Measurements from ENCODE around the gene SHMT2. TPM values are rescaled to one million over a fixed set of nuclear protein-coding genes. Genes with fewer than 3 reads are reported as not detected.

The SHMT2 gene
- total RNA-seq, 5 donors from 2014 or later (not counting 1 experiment from before 2014, with no cell fraction given): 31.0 to 80.9 (median 55.6) TPM

DNA sequence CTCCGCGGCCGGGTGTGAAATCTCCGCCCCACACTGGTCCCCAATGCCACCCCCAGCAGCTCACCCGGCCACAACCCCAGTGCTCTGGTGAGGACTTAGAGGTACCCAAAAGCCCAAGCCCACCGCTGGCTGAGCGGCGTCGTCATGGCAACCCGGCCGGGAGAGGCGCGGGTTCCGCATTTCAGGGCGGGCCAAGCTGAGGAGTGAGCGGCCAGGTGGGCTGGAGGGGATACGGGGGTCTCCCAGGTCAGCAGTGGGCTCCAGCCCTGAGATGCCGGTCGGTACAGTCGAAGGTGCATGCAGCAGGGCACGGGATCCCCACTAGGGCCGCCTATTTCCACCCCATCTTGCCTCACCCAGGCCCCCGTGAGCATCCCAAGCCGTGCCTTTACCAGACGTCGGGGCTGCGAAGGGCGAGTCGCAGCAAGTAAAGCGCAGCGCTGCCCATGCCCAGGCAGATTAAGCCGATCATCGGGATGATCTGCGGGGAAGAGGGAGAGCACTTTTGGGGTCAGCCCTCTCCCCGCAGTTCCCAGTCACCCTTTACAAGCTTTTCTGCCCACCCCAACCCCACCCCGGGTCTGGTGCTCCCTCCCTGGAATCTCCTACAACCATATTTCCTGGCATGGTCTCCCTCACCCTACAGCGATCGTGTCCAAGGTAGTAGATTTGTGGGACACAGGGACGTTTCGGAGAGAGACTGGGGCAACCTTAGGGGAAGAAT is 6.9 kb downstream of the SHMT2 start:
- Mint-ChIP-seq H3K4me1 (peaks cover 45 to 72% (median 58%) of the 10 kb centered on the region in 3 donors), H3K27me3 (peaks cover 36 to 39% of the 10 kb centered on the region in 2 donors), H3K9me3 (no peaks in the 10 kb centered on the region), H3K36me3 (peaks cover 36% of the 10 kb centered on the region), H3K27ac (no peak overlapping the region), H3K4me3 (peak overlapping the region in 1 of 3 donors; percentile 95)
- ATAC-seq (replicated peaks in 1 of 4): no peak
- Histone ChIP-seq H3K27me3 (replicated peaks in 1 of 2; ENCODE audit: control insufficient read depth in 2 of 2, extremely low read depth in 1 of 2, insufficient read depth in 2 of 2, low read length in 1 of 2) (peaks cover 12 to 77% of the 10 kb centered on the region in 2 experiments), H3K9me3 (no peaks in the 10 kb centered on the region), H3K36me3 (ENCODE audit: control insufficient read depth in 2 of 2, extremely low read depth in 1 of 2, insufficient read depth in 1 of 2, low read length in 1 of 2) (peaks cover 17 to 31% of the 10 kb centered on the region in 2 donors), H3K27ac (ENCODE audit: low read length) (no peak overlapping the region), H3K4me1 (ENCODE audit: control insufficient read depth in 1 of 2, extremely low read depth in 1 of 2, insufficient read depth in 2 of 2, low read length in 2 of 2) (peaks cover 30 to 77% of the 10 kb centered on the region in 2 experiments), H3K4me3 (ENCODE audit: control insufficient read depth in 1 of 2, extremely low read depth in 1 of 2, low read length in 1 of 2) (no peak overlapping the region)
- ChIA-PET CTCF (interaction anchor here (1.9 to 3.3 kb wide), 4 partner anchors 7 to 22 kb away, joined by 6 to 39 read pairs (median 15); partner anchors contain the start of gene SHMT2 (in 1 of the 2)), POLR2A (no interaction called here)
- WGBS (ENCODE audit: insufficient coverage): 23% methylated on average over 15 of the region's 40 CpGs
- no peak for DNase-seq

DNA sequence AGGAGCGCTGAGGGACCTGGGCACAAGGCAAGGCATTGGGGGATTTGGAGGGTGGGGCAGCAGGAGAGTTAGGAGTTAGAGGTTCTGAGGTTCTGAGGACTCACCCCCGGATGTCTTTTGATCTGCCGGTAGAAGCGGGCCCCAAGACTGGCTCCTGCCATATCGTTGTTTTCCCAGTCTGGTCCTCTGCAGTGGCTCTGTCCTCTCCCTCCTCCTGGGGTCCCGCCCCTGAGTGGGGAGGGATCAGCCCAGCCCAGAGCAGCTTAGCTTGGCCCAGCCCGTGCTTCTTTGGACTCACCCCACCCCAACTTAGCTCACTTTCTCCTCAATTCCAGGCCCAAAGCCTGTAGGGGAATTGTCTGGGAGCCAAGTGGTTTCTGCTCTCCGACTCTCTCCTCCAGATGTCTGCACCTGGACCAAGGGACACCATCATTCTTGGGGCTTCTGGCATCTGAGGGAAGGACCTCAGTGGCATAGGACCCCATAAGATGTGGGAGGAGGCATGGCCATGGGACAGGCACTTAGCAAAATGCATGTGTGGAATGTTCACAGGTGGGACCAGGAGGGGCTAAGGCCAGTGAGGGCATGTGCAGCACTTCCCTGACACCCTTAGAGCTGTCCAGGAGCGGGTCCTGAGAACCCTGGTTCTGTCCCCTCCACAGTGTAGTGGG is 7.5 kb downstream of the SHMT2 start:
- Histone ChIP-seq H3K27me3 (replicated peaks in 1 of 2; ENCODE audit: control insufficient read depth in 2 of 2, extremely low read depth in 1 of 2, insufficient read depth in 2 of 2, low read length in 1 of 2) (peaks cover 12 to 83% of the 10 kb centered on the region in 2 experiments), H3K4me3 (ENCODE audit: control insufficient read depth in 1 of 2, extremely low read depth in 1 of 2, low read length in 1 of 2) (no peak overlapping the region), H3K36me3 (ENCODE audit: control insufficient read depth in 2 of 2, extremely low read depth in 1 of 2, insufficient read depth in 1 of 2, low read length in 1 of 2) (peaks cover 17 to 24% of the 10 kb centered on the region in 2 donors), H3K4me1 (ENCODE audit: control insufficient read depth in 1 of 2, extremely low read depth in 1 of 2, insufficient read depth in 2 of 2, low read length in 2 of 2) (peaks cover 34 to 80% of the 10 kb centered on the region in 2 experiments), H3K9me3 (no peaks in the 10 kb centered on the region), H3K27ac (ENCODE audit: low read length) (no peak overlapping the region)
- H3K4me3 Mint-ChIP-seq: peak overlapping the region in 2 of 3 donors; percentile 37 to 95
- H3K4me1 Mint-ChIP-seq: peaks cover 52 to 74% (median 65%) of the 10 kb centered on the region in 3 donors
- WGBS (ENCODE audit: insufficient coverage): 22% methylated on average over 4 of the region's 9 CpGs
- H3K27ac Mint-ChIP-seq: no peak overlapping the region
- POLR2A ChIA-PET: no interaction called here
- CTCF ChIA-PET: interaction anchor here (0.6 to 3.3 kb wide), 5 partner anchors 8 to 491 kb away, joined by 3 to 39 read pairs (median 9); partner anchors contain the start of gene SHMT2 (in 1 of the 2)
- H3K27me3 Mint-ChIP-seq: peaks cover 36 to 46% of the 10 kb centered on the region in 2 donors
- ATAC-seq (replicated peaks in 1 of 4): no peak
- H3K36me3 Mint-ChIP-seq: peaks cover 30% of the 10 kb centered on the region
- peak in 1 of 35 experiments; percentile 18 for DNase-seq
- no peaks in the 10 kb centered on the region for H3K9me3 Mint-ChIP-seq

DNA sequence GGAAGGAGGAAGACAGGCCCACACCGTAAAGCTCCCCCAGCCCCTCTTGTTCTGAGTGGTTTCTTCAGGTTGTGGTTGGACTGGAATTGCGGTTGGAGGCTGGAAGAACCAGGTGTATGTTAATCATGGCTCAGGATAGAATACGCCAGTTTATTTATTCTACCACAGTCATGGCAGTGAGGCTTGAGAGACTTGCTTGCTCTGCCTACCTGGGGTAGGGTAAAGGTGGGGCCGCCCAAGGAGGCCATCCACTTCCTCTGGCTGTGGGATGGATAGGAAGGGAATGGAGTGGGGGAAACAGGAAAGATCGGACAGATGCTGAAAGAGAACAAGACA is 8.1 kb downstream of the SHMT2 start:
- peak overlapping the region in 1 of 2 donors; percentile 73 for H3K4me3 ChIP-seq (ENCODE audit: control insufficient read depth in 1 of 2, extremely low read depth in 1 of 2, low read length in 1 of 2)
- no peak for ATAC-seq (replicated peaks in 1 of 4)
- H3K27me3 ChIP-seq (replicated peaks in 1 of 2; ENCODE audit: control insufficient read depth in 2 of 2, extremely low read depth in 1 of 2, insufficient read depth in 2 of 2, low read length in 1 of 2): peaks cover 12 to 83% of the 10 kb centered on the region in 2 experiments
- peaks cover 17 to 19% of the 10 kb centered on the region in 2 donors for H3K36me3 ChIP-seq (ENCODE audit: control insufficient read depth in 2 of 2, extremely low read depth in 1 of 2, insufficient read depth in 1 of 2, low read length in 1 of 2)
- Mint-ChIP-seq H3K36me3 (peaks cover 25% of the 10 kb centered on the region), H3K4me3 (peak overlapping the region; percentile 59 to 95 (median 74)), H3K9me3 (no peaks in the 10 kb centered on the region), H3K27me3 (peaks cover 36 to 51% of the 10 kb centered on the region in 2 donors), H3K27ac (peak overlapping the region in 1 of 2 donors; percentile 73), H3K4me1 (peaks cover 55 to 77% (median 71%) of the 10 kb centered on the region in 3 donors)
- no peak for DNase-seq
- no peak overlapping the region for H3K27ac ChIP-seq (ENCODE audit: low read length)
- H3K9me3 ChIP-seq: no peaks in the 10 kb centered on the region
- ChIA-PET CTCF (interaction anchor here (0.6 to 3.3 kb wide), 7 partner anchors 8 to 491 kb away, joined by 3 to 39 read pairs (median 7); partner anchors contain the start of gene SHMT2 (in 2 of the 2)), POLR2A (interaction anchor here in 1 of 2 donors (0.6 kb wide), 1 partner anchor 44 kb away, joined by 3 read pairs; no protein-coding TSS in a partner anchor)
- WGBS (ENCODE audit: insufficient coverage): 83% methylated on average over 1 of the region's 5 CpGs
- H3K4me1 ChIP-seq (ENCODE audit: control insufficient read depth in 1 of 2, extremely low read depth in 1 of 2, insufficient read depth in 2 of 2, low read length in 2 of 2): peaks cover 37 to 86% of the 10 kb centered on the region in 2 experiments

DNA sequence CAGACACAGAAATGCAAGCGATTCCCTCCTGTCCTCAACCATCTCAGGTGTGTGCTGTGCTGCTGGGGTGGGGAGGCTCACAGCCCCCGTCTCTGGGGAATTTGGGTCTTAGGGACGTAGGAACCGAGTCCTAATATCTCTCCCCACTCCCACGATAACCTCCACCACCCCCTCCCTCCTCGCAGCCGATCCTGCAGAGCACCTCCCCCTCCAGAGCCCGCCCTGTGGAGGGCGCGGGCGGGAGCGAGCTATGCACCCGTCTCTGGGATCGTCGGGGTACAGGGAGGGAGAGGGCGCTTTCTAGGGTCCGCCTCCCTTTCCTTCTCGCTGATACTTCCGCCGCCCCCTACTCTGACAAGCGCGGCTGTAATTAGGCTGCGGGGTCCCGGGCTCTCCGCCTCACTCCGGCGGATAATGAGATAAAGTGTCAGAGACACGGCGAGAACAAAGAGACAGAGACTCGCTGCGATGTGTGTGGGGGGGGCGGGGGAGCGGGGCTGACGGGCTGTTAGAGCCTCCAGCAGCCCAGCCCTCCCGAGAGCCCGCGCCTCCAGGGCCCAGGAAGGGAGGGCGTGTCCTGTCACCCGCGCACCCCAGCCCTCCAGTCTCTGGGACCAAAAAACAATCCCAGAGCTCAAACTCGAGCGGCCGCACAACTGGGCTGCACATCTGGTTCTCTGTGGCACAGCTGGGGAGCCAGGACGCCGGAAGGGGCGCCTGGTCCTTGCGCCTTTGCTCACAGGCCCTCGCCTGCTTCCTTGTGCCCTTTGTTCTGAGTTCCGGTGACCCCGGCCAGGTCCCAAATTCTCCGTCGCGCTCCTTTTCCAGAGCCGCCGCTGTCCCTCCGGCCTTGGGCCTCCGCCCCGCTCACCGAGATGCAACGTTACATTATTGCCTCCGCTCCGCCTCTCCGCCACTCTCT is 8.7 kb downstream of the SHMT2 start:
- peak overlapping the region in 1 of 2 donors; percentile 78 for H3K27ac Mint-ChIP-seq
- H3K27ac ChIP-seq (ENCODE audit: low read length): no peak overlapping the region
- peaks cover 11 to 13% of the 10 kb centered on the region in 2 donors for H3K36me3 ChIP-seq (ENCODE audit: control insufficient read depth in 2 of 2, extremely low read depth in 1 of 2, insufficient read depth in 1 of 2, low read length in 1 of 2)
- peak overlapping the region; percentile 73 to 78 for H3K4me3 ChIP-seq (ENCODE audit: control insufficient read depth in 1 of 2, extremely low read depth in 1 of 2, low read length in 1 of 2)
- peak overlapping the region; percentile 92 to 95 (median 92) for H3K4me3 Mint-ChIP-seq
- peaks cover 42 to 92% of the 10 kb centered on the region in 2 experiments for H3K4me1 ChIP-seq (ENCODE audit: control insufficient read depth in 1 of 2, extremely low read depth in 1 of 2, insufficient read depth in 2 of 2, low read length in 2 of 2)
- 7% methylated on average over 31 of the region's 63 CpGs for WGBS (ENCODE audit: insufficient coverage)
- ATAC-seq (replicated peaks in 1 of 4) (no peak), DNase-seq (peak in 4 of 35 experiments; percentile 29 to 51 (median 32))
- peaks cover 39 to 56% of the 10 kb centered on the region in 2 donors for H3K27me3 Mint-ChIP-seq
- ChIA-PET POLR2A (interaction anchor here in 1 of 2 donors (0.6 kb wide), 1 partner anchor 45 kb away, joined by 3 read pairs; no protein-coding TSS in a partner anchor), CTCF (interaction anchor here (0.6 to 8.2 kb wide), 11 partner anchors 8 to 176 kb away, joined by 3 to 66 read pairs (median 7); partner anchors contain the start of gene SHMT2 (in 2 of the 2))
- peaks cover 12 to 88% of the 10 kb centered on the region in 2 experiments for H3K27me3 ChIP-seq (replicated peaks in 1 of 2; ENCODE audit: control insufficient read depth in 2 of 2, extremely low read depth in 1 of 2, insufficient read depth in 2 of 2, low read length in 1 of 2)
- peaks cover 60 to 80% (median 77%) of the 10 kb centered on the region in 3 donors for H3K4me1 Mint-ChIP-seq
- H3K36me3 Mint-ChIP-seq: peaks cover 19% of the 10 kb centered on the region
- no peaks in the 10 kb centered on the region for H3K9me3 ChIP-seq
- H3K9me3 Mint-ChIP-seq: no peaks in the 10 kb centered on the region

DNA sequence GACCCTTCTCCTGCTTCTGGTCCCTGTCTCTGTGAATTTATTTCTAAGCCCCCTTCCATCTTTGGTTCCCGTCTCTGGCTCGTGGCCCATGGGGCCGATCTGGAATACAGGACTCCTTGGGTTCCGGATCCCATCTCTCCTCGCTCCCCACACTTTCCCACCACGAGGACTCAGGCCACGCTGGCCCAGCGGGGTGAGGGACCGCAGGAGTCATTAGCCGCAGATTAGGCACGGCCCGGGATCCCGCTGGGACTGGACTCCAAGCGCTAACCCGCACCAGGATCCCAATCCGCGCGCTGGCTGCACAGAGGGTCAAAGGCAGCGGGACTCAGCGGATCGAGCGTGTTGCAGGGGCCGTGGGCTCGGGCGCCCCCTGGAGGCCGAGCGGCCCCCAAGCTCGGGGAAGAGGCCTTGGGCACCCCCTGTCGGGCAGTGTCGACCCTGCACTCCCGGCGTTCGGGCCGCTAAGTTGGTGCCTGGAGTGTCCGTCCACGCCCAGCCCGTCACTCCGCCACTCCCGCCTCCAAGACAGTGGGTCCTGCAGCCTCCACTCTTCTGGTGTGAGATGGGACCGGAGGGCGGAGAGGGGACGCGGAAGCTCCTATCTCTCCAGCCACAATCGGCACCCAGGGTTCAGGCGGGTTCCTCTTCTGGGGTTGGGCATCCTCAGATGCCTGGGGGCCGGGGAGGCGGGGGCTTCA is 9.5 kb downstream of the SHMT2 start:
- H3K27me3 Mint-ChIP-seq: peaks cover 40 to 61% of the 10 kb centered on the region in 2 donors
- CTCF ChIA-PET: interaction anchor here (0.6 to 8.2 kb wide), 11 partner anchors 9 to 176 kb away, joined by 3 to 66 read pairs (median 5); partner anchors contain the start of genes SHMT2 (in 2 of the 2) and STAT6 (in 1 of the 2)
- H3K9me3 ChIP-seq: no peaks in the 10 kb centered on the region
- H3K27me3 ChIP-seq (replicated peaks in 1 of 2; ENCODE audit: control insufficient read depth in 2 of 2, extremely low read depth in 1 of 2, insufficient read depth in 2 of 2, low read length in 1 of 2): peaks cover 12 to 93% of the 10 kb centered on the region in 2 experiments
- peak; percentile 58 to 75 (median 60) for ATAC-seq (replicated peaks in 1 of 4)
- WGBS (ENCODE audit: insufficient coverage): 3% methylated on average over 37 of the region's 47 CpGs
- H3K4me3 Mint-ChIP-seq: peak overlapping the region; percentile 92 to 95 (median 92)
- H3K36me3 Mint-ChIP-seq: peaks cover 11% of the 10 kb centered on the region
- H3K9me3 Mint-ChIP-seq: no peaks in the 10 kb centered on the region
- H3K36me3 ChIP-seq (ENCODE audit: control insufficient read depth in 2 of 2, extremely low read depth in 1 of 2, insufficient read depth in 1 of 2, low read length in 1 of 2): peaks cover 3 to 5% of the 10 kb centered on the region in 2 donors
- peak; percentile 54 to 95 (median 78) for DNase-seq
- peaks cover 46 to 93% of the 10 kb centered on the region in 2 experiments for H3K4me1 ChIP-seq (ENCODE audit: control insufficient read depth in 1 of 2, extremely low read depth in 1 of 2, insufficient read depth in 2 of 2, low read length in 2 of 2)
- H3K27ac Mint-ChIP-seq: peak overlapping the region in 1 of 2 donors; percentile 78
- peak overlapping the region; percentile 73 to 78 for H3K4me3 ChIP-seq (ENCODE audit: control insufficient read depth in 1 of 2, extremely low read depth in 1 of 2, low read length in 1 of 2)
- H3K27ac ChIP-seq (ENCODE audit: low read length): no peak overlapping the region
- peaks cover 65 to 85% (median 82%) of the 10 kb centered on the region in 3 donors for H3K4me1 Mint-ChIP-seq
- POLR2A ChIA-PET: no interaction called here

Measured in T-cell (primary cell).